ENCODE measurements around the gene ANP32E. TPM values are rescaled to one million over a fixed set of nuclear protein-coding genes. Genes with fewer than 3 reads are reported as not detected.

The ANP32E gene
- total and polyA plus RNA-seq, 2 of the 8 experiments (the other 6 are each of a cell fraction or from before 2014, with no cell fraction given): 20.7 to 123 TPM

GRCh38 chr1:150187560-150187931 lies 48.4 kb downstream of the ANP32E start:
- H2AFZ ChIP-seq (ENCODE audit: low read length): 0 out of 2 replicates have a peak overlapping the region, but pooled peaks have one; percentile 16
- no peak overlapping the region for H3K56ac ChIP-seq (replicated peaks; ENCODE audit: insufficient read length, low read depth, low read length)
- no peak overlapping the region for H3K4me2 ChIP-seq (ENCODE audit: insufficient read depth in 1 of 2, low read depth in 2 of 2, low read length in 2 of 2)
- no peak for TF ChIP-seq CTBP2 (IDR thresholded peaks at IDR 0.05; ENCODE audit: borderline replicate concordance, insufficient read depth, insufficient read length, low read length)
- TF ChIP-seq JUN (IDR thresholded peaks at IDR 0.05; ENCODE audit: low read depth, low read length): no peak
- no peak for TF ChIP-seq CREB1 (IDR thresholded peaks at IDR 0.05)
- no peak for TF ChIP-seq TAF1 (IDR thresholded peaks at IDR 0.05; ENCODE audit: low read depth, low read length)
- no peak for TF ChIP-seq PHF8 (conservative IDR thresholded peaks at IDR 0.05; ENCODE audit: low read depth, low read length)
- no peak for TF ChIP-seq E2F6 (IDR thresholded peaks at IDR 0.05)
- no peak for TF ChIP-seq MAFK (IDR thresholded peaks at IDR 0.05; ENCODE audit: low read depth, low read length)
- no peak for TF ChIP-seq CTCF (IDR thresholded peaks at IDR 0.05; ENCODE audit: control extremely low read depth in 1 of 3, insufficient read depth in 1 of 3, low read depth in 1 of 3, low read length in 3 of 3)
- no peak for TF ChIP-seq RXRA (IDR thresholded peaks at IDR 0.05; ENCODE audit: insufficient read depth, low read depth, low read length)
- TF ChIP-seq POLR2A (IDR thresholded peaks at IDR 0.05; ENCODE audit: control extremely low read depth in 1 of 2, low read depth in 2 of 2, low read length in 2 of 2): no peak
- TF ChIP-seq HDAC2 (IDR thresholded peaks at IDR 0.05; ENCODE audit: borderline replicate concordance in 1 of 2, low read depth in 2 of 2, low read length in 2 of 2): no peak

More at GRCh38 chr1:150187560-150187931, 48.4 kb downstream of the ANP32E start:
- H3K9me3 ChIP-seq (ENCODE audit: insufficient read depth in 2 of 2, low read depth in 1 of 2, low read length in 1 of 2): 0 out of 4 replicates have a peak, but pooled peaks cover 0 to 5% of the 10 kb centered on the region in 2 experiments
- no peak overlapping the region for H2BK5ac ChIP-seq (ENCODE audit: low read depth, low read length)
- no peak overlapping the region for H3K4me3 ChIP-seq (ENCODE audit: extremely low read depth in 1 of 4, insufficient read depth in 2 of 4, low read depth in 3 of 4, low read length in 4 of 4)
- H3K4ac ChIP-seq (replicated peaks; ENCODE audit: insufficient read length, low read depth, low read length): no peak overlapping the region
- DNase-seq (ENCODE audit: low read depth in 1 of 2, low spot score in 2 of 2) (no peak), FAIRE-seq (no peak)
- no peaks in the 10 kb centered on the region for H3K79me1 ChIP-seq (ENCODE audit: low read depth, low read length)
- no peak overlapping the region for H3K14ac ChIP-seq (ENCODE audit: insufficient read length)
- no peak overlapping the region for H3K9ac ChIP-seq (replicated peaks in 1 of 4; ENCODE audit: extremely low read depth in 1 of 4, low read depth in 3 of 4, low read length in 3 of 4)
- no peak overlapping the region for H3K23ac ChIP-seq (ENCODE audit: insufficient read length)
- no peaks in the 10 kb centered on the region for H3K79me2 ChIP-seq (ENCODE audit: control insufficient read depth in 1 of 2, insufficient read depth in 2 of 2, low read length in 2 of 2)
- no peak overlapping the region for H4K91ac ChIP-seq (replicated peaks; ENCODE audit: insufficient read length, low read length)
- H3K23me2 ChIP-seq (ENCODE audit: low read depth, low read length): no peaks in the 10 kb centered on the region
- no peak overlapping the region for H3K27ac ChIP-seq (ENCODE audit: low read depth, low read length)
- ChIA-PET POLR2A (ENCODE audit: partially characterized antibody) (interaction anchor here (0.6 to 3.5 kb wide), 10 partner anchors 17 to 381 kb away, joined by 3 to 22 read pairs (median 3); a partner anchor contains a TSS), CTCF (ENCODE audit: partially characterized antibody) (interaction anchor here (0.6 to 3.5 kb wide), 45 partner anchors 8 to 306 kb away, joined by 3 to 43 read pairs (median 4); no protein-coding TSS in a partner anchor)
- H3K27me3 ChIP-seq (replicated peaks in 1 of 4; ENCODE audit: control insufficient read depth in 3 of 4, extremely low read depth in 1 of 4, insufficient read depth in 3 of 4, low read length in 3 of 4): no peaks in the 10 kb centered on the region
- no peak overlapping the region for H2BK20ac ChIP-seq (ENCODE audit: low read length)
- no peak overlapping the region for H2AK5ac ChIP-seq (ENCODE audit: low read depth, low read length)
- no peaks in the 10 kb centered on the region for H4K20me1 ChIP-seq (replicated peaks in 1 of 2; ENCODE audit: control insufficient read depth in 1 of 2, insufficient read depth in 2 of 2, low read length in 2 of 2)
- H3K18ac ChIP-seq (ENCODE audit: extremely low read depth, low read length): no peak overlapping the region
- H2BK12ac ChIP-seq (ENCODE audit: low read depth, low read length): no peak overlapping the region
- H4K5ac ChIP-seq (ENCODE audit: insufficient read length, low read depth, low read length): no peak overlapping the region
- peaks cover 0 to 3% (median 0%) of the 10 kb centered on the region in 4 experiments; a peak in 1 of 7 replicates for H3K4me1 ChIP-seq (replicated peaks in 1 of 4; ENCODE audit: control insufficient read depth in 3 of 4, insufficient read depth in 4 of 4, low read length in 3 of 4)
- 43% methylated on average over 3 of the region's 3 CpGs; no CpG with 5 or more reads in 1 of the 2 experiments for WGBS, 2 experiments (ENCODE audit: extremely low coverage in 1 of 2, insufficient coverage in 1 of 2, insufficient read length in 1 of 2, insufficient replicate concordance in 2 of 2, low coverage in 1 of 2, low lambda C conversion rate in 2 of 2, missing lambda C conversion rate in 1 of 2)
- no peaks in the 10 kb centered on the region for H3K36me3 ChIP-seq (ENCODE audit: control insufficient read depth in 2 of 4, insufficient read depth in 4 of 4, low read length in 3 of 4)
- H2BK120ac ChIP-seq (replicated peaks; ENCODE audit: low read depth, low read length): no peak overlapping the region
- no peak overlapping the region for H4K8ac ChIP-seq (ENCODE audit: extremely low read depth, insufficient read depth, low read length)
- no peak overlapping the region for H2BK15ac ChIP-seq (ENCODE audit: low read length)

Measured in H1 (cell line).